LNCaP clone FGC (cell line): ENCODE data around the gene EML6.

ENCODE experiments used
- DNase-seq: peaks from one replicate; pipeline ENCODE4 v3.0.0-alpha.2; 2011; ENCODE audit warnings: low read depth
- H3K4me3 ChIP-seq: 2 replicates; pipeline ENCODE4 v1.5.1; 2011; ENCODE audit warnings: mild to moderate bottlenecking, low read depth, low read length, control low read depth
- CTCF ChIP-seq: IDR thresholded peaks from 2 replicates; pipeline ENCODE4 v1.5.1; 2012; ENCODE audit warnings: mild to moderate bottlenecking; ENCODE audit not compliant: control insufficient read depth, insufficient read depth; ENCODE audit errors: extremely low read depth

EML6 gene

GRCh38 chr2:54901224-54901986 lies 177.9 kb downstream of the EML6 start:
- no peak for DNase-seq
- TF ChIP-seq CTCF, result no peak
- H3K4me3 ChIP-seq, result no peak overlapping the region

- no peak for TF ChIP-seq CTCF
- DNase-seq, result no peak
- no peak overlapping the region for H3K4me3 ChIP-seq
These were observed 179.3 kb downstream of the EML6 start for GRCh38 chr2:54902763-54903162.

- TF ChIP-seq CTCF, result no peak
- H3K4me3 ChIP-seq, result no peak overlapping the region
- no peak for DNase-seq
These were observed 180.5 kb downstream of the EML6 start for GRCh38 chr2:54903736-54904554.

- H3K4me3 ChIP-seq, result no peak overlapping the region
- no peak for TF ChIP-seq CTCF
- DNase-seq, result no peak
These were observed 181.4 kb downstream of the EML6 start for GRCh38 chr2:54904836-54905235.

GRCh38 chr2:54906716-54907115 lies 183.3 kb downstream of the EML6 start:
- TF ChIP-seq CTCF, result no peak
- H3K4me3 ChIP-seq, result no peak overlapping the region
- DNase-seq, result no peak

- no peak for TF ChIP-seq CTCF
- no peak for DNase-seq
- no peak overlapping the region for H3K4me3 ChIP-seq
These were observed 184.2 kb downstream of the EML6 start for GRCh38 chr2:54907663-54908062.
